PC-3 (cell line): ENCODE results near the gene VWDE. TPM values are rescaled to one million over a fixed set of nuclear protein-coding genes. Genes with fewer than 3 reads are reported as not detected.

Experiments used
- ATAC-seq: fragments of 200-7000 bp; cut with Tn5 transposase; 2 replicates; pipeline ENCODE4 v1.9.1; 2020; ENCODE audit warnings: mild to moderate bottlenecking, moderate library complexity
- BruUV-seq: library from RNA; stranded (reverse); fragments of 400-500 nt; replicated peaks from 2 replicates; lab custom pipeline; 2021; lab: Mats Ljungman, UMichigan
- CTCF ChIA-PET: fragments of 300-600 bp; sonication (Branson Sonifier 250); formaldehyde crosslinking; loops from one replicate; lab custom pipeline; 2022; ENCODE audit warnings: antibody characterized with exemption; lab: Charles Lee
- POLR2A ChIA-PET: fragments of 300-600 bp; sonication (Branson Sonifier 250); formaldehyde crosslinking; loops from one replicate; lab custom pipeline; 2022; ENCODE audit warnings: antibody characterized with exemption; ENCODE audit not compliant: unreplicated experiment; lab: Charles Lee
- DNase-seq: peaks from one replicate; pipeline ENCODE4 v3.0.0-alpha.2; 2015
- H2AFZ ChIP-seq: fragments of 300-600 bp; sonication (generic); 2 replicates; pipeline ENCODE4 v1.6.0; 2016; ENCODE audit warnings: antibody characterized with exemption, low read length
- H3F3A ChIP-seq: fragments of 300-600 bp; sonication (generic); one replicate; pipeline ENCODE4 v1.6.0; 2017; ENCODE audit warnings: antibody characterized with exemption, low read length, control low read depth, mild to moderate bottlenecking; ENCODE audit not compliant: unreplicated experiment
- H3K27ac ChIP-seq: fragments of 300-600 bp; sonication (generic); 2 replicates; pipeline ENCODE4 v1.5.1; 2016; ENCODE audit warnings: mild to moderate bottlenecking, low read length
- H3K27me3 ChIP-seq: fragments of 300-600 bp; sonication (generic); 2 replicates; pipeline ENCODE4 v1.6.1; 2016; ENCODE audit warnings: low read length, mixed read lengths
- H3K36me3 ChIP-seq: fragments of 300-600 bp; sonication (generic); 2 replicates; pipeline ENCODE4 v1.6.1; 2016; ENCODE audit warnings: low read depth, mixed run types, low read length, mixed read lengths
- H3K4me1 ChIP-seq: fragments of 300-600 bp; sonication (generic); 2 replicates; pipeline ENCODE4 v1.5.1; 2016; ENCODE audit warnings: low read length; ENCODE audit not compliant: insufficient read depth
- H3K4me2 ChIP-seq: fragments of 300-600 bp; sonication (generic); 2 replicates; pipeline ENCODE4 v1.6.0; 2016; ENCODE audit warnings: low read length
- H3K4me3 ChIP-seq: fragments of 300-600 bp; sonication (generic); 2 replicates; pipeline ENCODE4 v1.5.1; 2016; ENCODE audit warnings: mild to moderate bottlenecking, low read length, mixed read lengths
- H3K79me2 ChIP-seq: fragments of 300-600 bp; sonication (generic); 2 replicates; pipeline ENCODE4 v1.6.1; 2017; ENCODE audit warnings: low read length, mixed read lengths
- H3K9ac ChIP-seq: fragments of 300-600 bp; sonication (generic); 2 replicates; pipeline ENCODE4 v1.6.0; 2016; ENCODE audit warnings: mild to moderate bottlenecking, low read length
- H3K9me2 ChIP-seq: fragments of 300-600 bp; sonication (generic); replicated peaks from 2 replicates; pipeline ENCODE4 v1.6.1; 2016; ENCODE audit warnings: mixed run types, low read length, mixed read lengths
- H3K9me3 ChIP-seq: fragments of 300-600 bp; sonication (generic); 2 replicates; pipeline ENCODE4 v1.6.1; 2016; ENCODE audit warnings: low read length, mixed read lengths
- H4K20me1 ChIP-seq: fragments of 300-600 bp; sonication (generic); 2 replicates; pipeline ENCODE4 v1.6.1; 2016; ENCODE audit warnings: low read length, mixed read lengths
- CTCF ChIP-seq: fragments of 300-600 bp; sonication (generic); conservative IDR thresholded peaks from 2 replicates; pipeline ENCODE4 v1.5.1; 2017; ENCODE audit warnings: antibody characterized with exemption, low read depth, mild to moderate bottlenecking, low read length
- EZH2 ChIP-seq: fragments of 300-600 bp; sonication (generic); IDR thresholded peaks from one replicate; pipeline ENCODE4 v1.6.1; 2017; ENCODE audit warnings: antibody characterized with exemption, mild to moderate bottlenecking, low read length; ENCODE audit not compliant: unreplicated experiment
- EZH2phosphoT487 ChIP-seq: fragments of 300-600 bp; sonication (generic); IDR thresholded peaks from 2 replicates; pipeline ENCODE4 v1.6.1; 2018; ENCODE audit warnings: mild to moderate bottlenecking, antibody characterized with exemption, low read length, borderline replicate concordance
- intact Hi-C: fragments of 100-400 bp; cut with micrococcal nuclease; formaldehyde crosslinking; loops from 2 replicates; pipeline ENCODE4 v1.9.0; 2023
- total RNA-seq: library from RNA; depleted of rRNA; stranded (reverse); fragments of >200 nt; gene quantifications from 2 replicates; pipeline ENCODE4 v1.2.3, GENCODE V29; 2014

The VWDE gene
- total RNA-seq, 1 experiment from 2014 or later, result 7.7 TPM

- Histone ChIP-seq H3K9me3 (no peaks in the 10 kb centered on the region), H3K4me3 (no peak overlapping the region), H3K36me3 (no peaks in the 10 kb centered on the region; the same call in 1 of the 2 replicates), H3K27ac (no peak overlapping the region), H3F3A (no peaks in the 10 kb centered on the region), H3K4me2 (no peak overlapping the region), H3K27me3 (no peaks in the 10 kb centered on the region), H3K9me2 (no peaks in the 10 kb centered on the region), H2AFZ (no peak overlapping the region), H3K79me2 (no peaks in the 10 kb centered on the region), H3K9ac (no peak overlapping the region), H3K4me1 (no peaks in the 10 kb centered on the region), H4K20me1 (no peaks in the 10 kb centered on the region)
- TF ChIP-seq CTCF (no peak), EZH2phosphoT487 (no peak), EZH2 (no peak)
- POLR2A ChIA-PET, result no interaction called here
- no TSS peak for BruUV-seq
- no peak for DNase-seq
- ATAC-seq, result no peak
- CTCF ChIA-PET, result no interaction called here
- intact Hi-C loops, result no loop called here
Observed at GRCh38 chr7:12373580-12374263, 29.9 kb downstream of the VWDE start.

- H3K27me3 ChIP-seq, result no peaks in the 10 kb centered on the region
- DNase-seq (no peak), ATAC-seq (no peak)
- H3K9me3 ChIP-seq, result no peaks in the 10 kb centered on the region
- no peaks in the 10 kb centered on the region for H3K79me2 ChIP-seq
- H3K4me3 ChIP-seq, result no peak overlapping the region
- TF ChIP-seq EZH2phosphoT487, result no peak
- TF ChIP-seq CTCF, result no peak
- no peak for TF ChIP-seq EZH2
- no peaks in the 10 kb centered on the region for H3F3A ChIP-seq
- no peaks in the 10 kb centered on the region for H3K9me2 ChIP-seq
- H3K4me1 ChIP-seq, result no peaks in the 10 kb centered on the region
- H3K27ac ChIP-seq, result no peak overlapping the region
- no peak overlapping the region for H3K4me2 ChIP-seq
- no peaks in the 10 kb centered on the region for H4K20me1 ChIP-seq
- H3K9ac ChIP-seq, result no peak overlapping the region
- H3K36me3 ChIP-seq, result no peaks in the 10 kb centered on the region; the same call in 1 of the 2 replicates
- CTCF ChIA-PET, result no interaction called here
- POLR2A ChIA-PET, result no interaction called here
- intact Hi-C loops, result no loop called here
- no TSS peak for BruUV-seq
- H2AFZ ChIP-seq, result no peak overlapping the region
Observed at GRCh38 chr7:12370249-12370648, 33.4 kb downstream of the VWDE start.

GRCh38 chr7:12369756-12370155 lies 33.9 kb downstream of the VWDE start:
- Histone ChIP-seq H3K27ac (no peak overlapping the region), H3K9me2 (no peaks in the 10 kb centered on the region), H3K79me2 (no peaks in the 10 kb centered on the region), H3K9ac (no peak overlapping the region), H3K27me3 (no peaks in the 10 kb centered on the region), H3K4me3 (no peak overlapping the region), H2AFZ (no peak overlapping the region), H3K4me2 (no peak overlapping the region), H3K36me3 (no peaks in the 10 kb centered on the region; the same call in 1 of the 2 replicates), H3F3A (no peaks in the 10 kb centered on the region), H4K20me1 (no peaks in the 10 kb centered on the region), H3K4me1 (no peaks in the 10 kb centered on the region), H3K9me3 (no peaks in the 10 kb centered on the region)
- no TSS peak for BruUV-seq
- ATAC-seq (no peak), DNase-seq (no peak)
- CTCF ChIA-PET, result no interaction called here
- intact Hi-C loops, result no loop called here
- POLR2A ChIA-PET, result no interaction called here
- TF ChIP-seq EZH2phosphoT487 (no peak), CTCF (no peak), EZH2 (no peak)
